CD4-positive, CD25-positive, alpha-beta regulatory T cell (primary cell): Measurements from ENCODE around the gene PPP4R4. TPM values are rescaled to one million over a fixed set of nuclear protein-coding genes. Genes with fewer than 3 reads are reported as not detected.

Source experiments
- ATAC-seq, 2 donors: fragments of 150-1000 bp; cut with Tn5 transposase; one replicate each; pipeline ENCODE4 v1.10.0; 2021; ENCODE audit warnings: low read depth in 2 of 2, moderate number of reproducible peaks in 2 of 2, moderate library complexity in 1 of 2
- DNase-seq, 3 donors: peaks; one replicate each; pipeline versions ENCODE4 v3.0.0 to v3.0.0-alpha.2; 2012 to 2022; ENCODE audit warnings: mixed read lengths in 1 of 3
- H3K27ac ChIP-seq: one replicate; pipeline ENCODE4 v1.7.0; 2013; ENCODE audit warnings: mild to moderate bottlenecking, low read length; ENCODE audit not compliant: insufficient read depth, poor library complexity, severe bottlenecking
- H3K27me3 ChIP-seq: one replicate; pipeline ENCODE4 v1.7.0; 2013; ENCODE audit warnings: low read length; ENCODE audit not compliant: control insufficient read depth, insufficient read depth
- H3K36me3 ChIP-seq: one replicate; pipeline ENCODE4 v1.7.0; 2013; ENCODE audit warnings: mild to moderate bottlenecking, low read length, moderate library complexity; ENCODE audit not compliant: control insufficient read depth, insufficient read depth
- H3K4me1 ChIP-seq: 2 replicates; pipeline ENCODE4 v1.7.0; 2013; ENCODE audit warnings: mild to moderate bottlenecking, low read length; ENCODE audit not compliant: insufficient read depth, control insufficient read depth, poor library complexity, severe bottlenecking
- H3K4me3 ChIP-seq: one replicate; pipeline ENCODE4 v1.7.0; 2013; ENCODE audit warnings: low read depth, mild to moderate bottlenecking, low read length, moderate library complexity
- H3K9me3 ChIP-seq, 2 experiments: 1 replicate in 1 of 2; 2 replicates in 1 of 2; pipeline ENCODE4 v1.7.0; 2013; ENCODE audit warnings: low read length in 2 of 2, mild to moderate bottlenecking in 1 of 2, moderate library complexity in 1 of 2; ENCODE audit not compliant: control insufficient read depth in 2 of 2
- H3K27ac Mint-ChIP-seq, 3 donors: one replicate each; pipeline ENCODE4 v1.8.0; 2020 to 2022; ENCODE audit warnings: mild to moderate bottlenecking in 3 of 3, mixed read lengths in 3 of 3, moderate library complexity in 2 of 3
- H3K27me3 Mint-ChIP-seq: one replicate; pipeline ENCODE4 v1.8.0; 2022; ENCODE audit warnings: mild to moderate bottlenecking, mixed read lengths
- H3K36me3 Mint-ChIP-seq: one replicate; pipeline ENCODE4 v1.8.0; 2020; ENCODE audit warnings: mixed read lengths
- H3K4me1 Mint-ChIP-seq, 4 donors: one replicate each; pipeline ENCODE4 v1.8.0; 2020 to 2022; ENCODE audit warnings: mixed read lengths in 4 of 4, mild to moderate bottlenecking in 1 of 4
- H3K4me3 Mint-ChIP-seq, 4 donors: one replicate each; pipeline ENCODE4 v1.8.0; 2020 to 2022; ENCODE audit warnings: mild to moderate bottlenecking in 4 of 4, mixed read lengths in 4 of 4, moderate library complexity in 3 of 4
- H3K9me3 Mint-ChIP-seq, 7 donors: one replicate each; pipeline ENCODE4 v1.8.0; 2020 to 2022; ENCODE audit warnings: mixed read lengths in 7 of 7, mild to moderate bottlenecking in 3 of 7, moderate library complexity in 2 of 7
- polyA plus RNA-seq, 4 donors: library from polyadenylated mRNA; unstranded; fragments of 300-500 nt; fragmentation: Illumina TruSeq; gene quantifications; one replicate each; pipeline ENCODE4 v1.2.3, GENCODE V29; 2021
- total RNA-seq: library from RNA; stranded (reverse); gene quantifications from one replicate; pipeline ENCODE4 v1.2.3, GENCODE V29; 2022

PPP4R4 gene
- total and polyA plus RNA-seq, 5 donors from 2014 or later: 0.15 to 0.69 (median 0.37) TPM; not detected in 2

- ATAC-seq (no peak), DNase-seq (no peak)
- Histone ChIP-seq H3K27me3 (no peaks in the 10 kb centered on the region), H3K4me3 (no peak overlapping the region), H3K9me3 (peaks cover 0 to 11% of the 10 kb centered on the region in 2 experiments), H3K36me3 (no peaks in the 10 kb centered on the region), H3K27ac (no peak overlapping the region), H3K4me1 (no peaks in the 10 kb centered on the region)
- H3K4me1 Mint-ChIP-seq: peaks cover 0 to 11% (median 2%) of the 10 kb centered on the region in 4 donors
- peaks cover 0 to 5% (median 3%) of the 10 kb centered on the region in 7 donors for H3K9me3 Mint-ChIP-seq
- H3K27me3 Mint-ChIP-seq: peaks cover 32% of the 10 kb centered on the region
- H3K27ac Mint-ChIP-seq: no peak overlapping the region
- peaks cover 6% of the 10 kb centered on the region for H3K36me3 Mint-ChIP-seq
- H3K4me3 Mint-ChIP-seq: no peak overlapping the region
Observed at GRCh38 chr14:94139421-94139820, 34.7 kb upstream of the PPP4R4 start.

GRCh38 chr14:94142247-94142646, 31.9 kb upstream of the PPP4R4 start:
- no peak overlapping the region for H3K27ac ChIP-seq
- Mint-ChIP-seq H3K4me1 (peaks cover 0 to 9% (median 2%) of the 10 kb centered on the region in 4 donors), H3K27me3 (peaks cover 9% of the 10 kb centered on the region), H3K27ac (no peak overlapping the region), H3K4me3 (no peak overlapping the region), H3K36me3 (no peaks in the 10 kb centered on the region), H3K9me3 (no peaks in the 10 kb centered on the region)
- DNase-seq (no peak), ATAC-seq (no peak)
- H3K9me3 ChIP-seq: no peaks in the 10 kb centered on the region
- no peaks in the 10 kb centered on the region for H3K36me3 ChIP-seq
- no peak overlapping the region for H3K4me3 ChIP-seq
- H3K27me3 ChIP-seq: no peaks in the 10 kb centered on the region
- no peaks in the 10 kb centered on the region for H3K4me1 ChIP-seq

GRCh38 chr14:94142836-94143235, 31.3 kb upstream of the PPP4R4 start:
- Histone ChIP-seq H3K27me3 (no peaks in the 10 kb centered on the region), H3K4me3 (no peak overlapping the region), H3K4me1 (no peaks in the 10 kb centered on the region), H3K36me3 (no peaks in the 10 kb centered on the region), H3K9me3 (no peaks in the 10 kb centered on the region), H3K27ac (no peak overlapping the region)
- Mint-ChIP-seq H3K4me1 (peaks cover 0 to 9% (median 2%) of the 10 kb centered on the region in 4 donors), H3K9me3 (no peaks in the 10 kb centered on the region), H3K36me3 (no peaks in the 10 kb centered on the region), H3K27me3 (peaks cover 9% of the 10 kb centered on the region), H3K27ac (no peak overlapping the region), H3K4me3 (no peak overlapping the region)
- no peak for ATAC-seq
- no peak for DNase-seq

GRCh38 chr14:94143239-94143638, 30.9 kb upstream of the PPP4R4 start:
- Histone ChIP-seq H3K4me1 (no peaks in the 10 kb centered on the region), H3K27ac (no peak overlapping the region), H3K36me3 (no peaks in the 10 kb centered on the region), H3K9me3 (no peaks in the 10 kb centered on the region), H3K4me3 (no peak overlapping the region), H3K27me3 (no peaks in the 10 kb centered on the region)
- peaks cover 9% of the 10 kb centered on the region for H3K27me3 Mint-ChIP-seq
- DNase-seq (peak in 1 of 3 donors; percentile 20), ATAC-seq (no peak)
- H3K36me3 Mint-ChIP-seq: no peaks in the 10 kb centered on the region
- peaks cover 0 to 1% (median 0%) of the 10 kb centered on the region in 7 donors for H3K9me3 Mint-ChIP-seq
- H3K4me1 Mint-ChIP-seq: peaks cover 0 to 9% (median 2%) of the 10 kb centered on the region in 4 donors
- no peak overlapping the region for H3K27ac Mint-ChIP-seq
- H3K4me3 Mint-ChIP-seq: no peak overlapping the region

GRCh38 chr14:94143711-94144110, 30.4 kb upstream of the PPP4R4 start:
- Mint-ChIP-seq H3K36me3 (no peaks in the 10 kb centered on the region), H3K4me1 (peaks cover 0 to 9% (median 2%) of the 10 kb centered on the region in 4 donors), H3K27ac (no peak overlapping the region), H3K4me3 (no peak overlapping the region), H3K27me3 (peaks cover 9% of the 10 kb centered on the region), H3K9me3 (peaks cover 0 to 3% (median 0%) of the 10 kb centered on the region in 7 donors)
- H3K4me1 ChIP-seq: no peaks in the 10 kb centered on the region
- H3K9me3 ChIP-seq: no peaks in the 10 kb centered on the region
- H3K36me3 ChIP-seq: no peaks in the 10 kb centered on the region
- no peaks in the 10 kb centered on the region for H3K27me3 ChIP-seq
- ATAC-seq (no peak), DNase-seq (no peak)
- H3K4me3 ChIP-seq: no peak overlapping the region
- H3K27ac ChIP-seq: no peak overlapping the region

GRCh38 chr14:94144765-94145164, 29.4 kb upstream of the PPP4R4 start:
- Histone ChIP-seq H3K4me1 (no peaks in the 10 kb centered on the region), H3K27ac (no peak overlapping the region), H3K27me3 (no peaks in the 10 kb centered on the region), H3K9me3 (no peaks in the 10 kb centered on the region), H3K4me3 (no peak overlapping the region), H3K36me3 (no peaks in the 10 kb centered on the region)
- DNase-seq: no peak
- no peak overlapping the region for H3K4me3 Mint-ChIP-seq
- H3K4me1 Mint-ChIP-seq: peaks cover 0 to 9% (median 2%) of the 10 kb centered on the region in 4 donors
- H3K9me3 Mint-ChIP-seq: peaks cover 0 to 3% (median 0%) of the 10 kb centered on the region in 7 donors
- H3K27me3 Mint-ChIP-seq: peaks cover 13% of the 10 kb centered on the region
- H3K36me3 Mint-ChIP-seq: no peaks in the 10 kb centered on the region
- peak overlapping the region in 1 of 3 donors; percentile 36 for H3K27ac Mint-ChIP-seq
- ATAC-seq: no peak

GRCh38 chr14:94145902-94146527, 28.1 kb upstream of the PPP4R4 start:
- Histone ChIP-seq H3K9me3 (no peaks in the 10 kb centered on the region), H3K27me3 (no peaks in the 10 kb centered on the region), H3K4me1 (no peaks in the 10 kb centered on the region), H3K4me3 (no peak overlapping the region), H3K27ac (no peak overlapping the region), H3K36me3 (no peaks in the 10 kb centered on the region)
- ATAC-seq: no peak
- Mint-ChIP-seq H3K27ac (no peak overlapping the region), H3K36me3 (no peaks in the 10 kb centered on the region), H3K4me1 (peaks cover 0 to 9% (median 2%) of the 10 kb centered on the region in 4 donors), H3K9me3 (peaks cover 0 to 4% (median 0%) of the 10 kb centered on the region in 7 donors), H3K4me3 (no peak overlapping the region), H3K27me3 (peaks cover 17% of the 10 kb centered on the region)
- DNase-seq: peak in 1 of 3 donors; percentile 31

GRCh38 chr14:94152676-94153075, 21.4 kb upstream of the PPP4R4 start:
- H3K27me3 Mint-ChIP-seq: peaks cover 30% of the 10 kb centered on the region
- H3K4me3 Mint-ChIP-seq: no peak overlapping the region
- peaks cover 0 to 6% (median 0%) of the 10 kb centered on the region in 7 donors for H3K9me3 Mint-ChIP-seq
- no peaks in the 10 kb centered on the region for H3K36me3 Mint-ChIP-seq
- Histone ChIP-seq H3K27ac (no peak overlapping the region), H3K4me1 (no peaks in the 10 kb centered on the region), H3K4me3 (no peak overlapping the region), H3K36me3 (no peaks in the 10 kb centered on the region), H3K27me3 (peaks cover 6% of the 10 kb centered on the region), H3K9me3 (no peaks in the 10 kb centered on the region)
- peaks cover 0 to 2% (median under 1%) of the 10 kb centered on the region in 4 donors for H3K4me1 Mint-ChIP-seq
- DNase-seq (no peak), ATAC-seq (no peak)
- peak overlapping the region in 1 of 3 donors; percentile 18 for H3K27ac Mint-ChIP-seq
